Skin epidermis (tissue), 12 donors: ENCODE data around the gene BLTP3B.
A peak's percentile ranks its signal among the peaks of the same experiment; 100 is the strongest.

ENCODE experiments used
- H3K27ac ChIP-seq, 21 experiments: fragments of 200-600 bp; sonication (generic) in 11 of 21; one replicate each; pipeline ENCODE4 v1.5.0; 2020; ENCODE audit warnings: mild to moderate bottlenecking in 3 of 21, inconsistent platforms in 2 of 21, moderate library complexity in 2 of 21
- H3K4me3 ChIP-seq, 7 experiments: fragments of 200-600 bp; sonication (generic) in 2 of 7; one replicate each; pipeline ENCODE4 v1.5.0; 2020; ENCODE audit warnings: inconsistent platforms in 2 of 7, mild to moderate bottlenecking in 2 of 7, moderate library complexity in 1 of 7

BLTP3B gene

GRCh38 chr12:100163416-100164152 lies 20.9 kb upstream of the BLTP3B start:
- no peak overlapping the region for H3K27ac ChIP-seq
- peak overlapping the region in 3 of 7 experiments; percentile 3 to 20 (median 9) for H3K4me3 ChIP-seq

GRCh38 chr12:100159391-100160104 lies 16.9 kb upstream of the BLTP3B start:
- Histone ChIP-seq H3K27ac (no peak overlapping the region), H3K4me3 (no peak overlapping the region)

GRCh38 chr12:100158535-100158934 lies 15.9 kb upstream of the BLTP3B start:
- Histone ChIP-seq H3K4me3 (no peak overlapping the region), H3K27ac (no peak overlapping the region)

- no peak overlapping the region for H3K27ac ChIP-seq
- H3K4me3 ChIP-seq, result no peak overlapping the region
These were observed 14.8 kb upstream of the BLTP3B start for GRCh38 chr12:100157427-100157821.

GRCh38 chr12:100156731-100157426 lies 14.2 kb upstream of the BLTP3B start:
- Histone ChIP-seq H3K4me3 (no peak overlapping the region), H3K27ac (no peak overlapping the region)

- no peak overlapping the region for H3K27ac ChIP-seq
These were observed 12.0 kb upstream of the BLTP3B start for GRCh38 chr12:100154474-100155247.

GRCh38 chr12:100153131-100153530 lies 10.5 kb upstream of the BLTP3B start:
- Histone ChIP-seq H3K4me3 (no peak overlapping the region), H3K27ac (no peak overlapping the region)

More at GRCh38 chr12:100154474-100155247, 12.0 kb upstream of the BLTP3B start:
- H3K4me3 ChIP-seq, result no peak overlapping the region

GRCh38 chr12:100151769-100152168 lies 9.1 kb upstream of the BLTP3B start:
- Histone ChIP-seq H3K4me3 (no peak overlapping the region), H3K27ac (no peak overlapping the region)

GRCh38 chr12:100146252-100146651 lies 3.6 kb upstream of the BLTP3B start:
- H3K4me3 ChIP-seq, result no peak overlapping the region
- no peak overlapping the region for H3K27ac ChIP-seq

- H3K4me3 ChIP-seq, result no peak overlapping the region
- H3K27ac ChIP-seq, result no peak overlapping the region
These were observed 3.0 kb upstream of the BLTP3B start for GRCh38 chr12:100145643-100146042.

GRCh38 chr12:100141998-100142850 lies 450 bp downstream of the BLTP3B start:
- H3K4me3 ChIP-seq, result peak overlapping the region; percentile 77 to 99 (median 95)
- peak overlapping the region; percentile 75 to 99 (median 96) for H3K27ac ChIP-seq

- H3K4me3 ChIP-seq, result peak overlapping the region; percentile 77 to 99 (median 95)
These were observed 1.0 kb downstream of the BLTP3B start for GRCh38 chr12:100141666-100141997.

GRCh38 chr12:100138803-100139098 lies 3.9 kb downstream of the BLTP3B start:
- peak overlapping the region in 1 of 7 experiments; percentile 0 for H3K4me3 ChIP-seq

More at GRCh38 chr12:100141666-100141997, 1.0 kb downstream of the BLTP3B start:
- H3K27ac ChIP-seq, result peak overlapping the region in 20 of 21 experiments; percentile 89 to 99 (median 96)

GRCh38 chr12:100138048-100138802 lies 4.4 kb downstream of the BLTP3B start:
- Histone ChIP-seq H3K4me3 (peak overlapping the region in 1 of 7 experiments; percentile 0), H3K27ac (peak overlapping the region in 12 of 21 experiments; percentile 8 to 51 (median 32))

More at GRCh38 chr12:100138803-100139098, 3.9 kb downstream of the BLTP3B start:
- peak overlapping the region in 9 of 21 experiments; percentile 8 to 51 (median 45) for H3K27ac ChIP-seq

- no peak overlapping the region for H3K27ac ChIP-seq
- H3K4me3 ChIP-seq, result no peak overlapping the region
These were observed 9.5 kb downstream of the BLTP3B start for GRCh38 chr12:100133200-100133599.

GRCh38 chr12:100128512-100128908 lies 14.2 kb downstream of the BLTP3B start:
- H3K4me3 ChIP-seq, result no peak overlapping the region
- H3K27ac ChIP-seq, result peak overlapping the region in 5 of 21 experiments; percentile 4 to 43 (median 35)

GRCh38 chr12:100127766-100128511 lies 14.7 kb downstream of the BLTP3B start:
- peak overlapping the region in 12 of 21 experiments; percentile 4 to 56 (median 40) for H3K27ac ChIP-seq
- no peak overlapping the region for H3K4me3 ChIP-seq
